ENCODE data around the gene ST6GALNAC2.
"Not testable (repeated sequence)": the region's sequence is repeated elsewhere in the genome, so short reads cannot be mapped to it uniquely, and the experiment has no call there.

DNA sequence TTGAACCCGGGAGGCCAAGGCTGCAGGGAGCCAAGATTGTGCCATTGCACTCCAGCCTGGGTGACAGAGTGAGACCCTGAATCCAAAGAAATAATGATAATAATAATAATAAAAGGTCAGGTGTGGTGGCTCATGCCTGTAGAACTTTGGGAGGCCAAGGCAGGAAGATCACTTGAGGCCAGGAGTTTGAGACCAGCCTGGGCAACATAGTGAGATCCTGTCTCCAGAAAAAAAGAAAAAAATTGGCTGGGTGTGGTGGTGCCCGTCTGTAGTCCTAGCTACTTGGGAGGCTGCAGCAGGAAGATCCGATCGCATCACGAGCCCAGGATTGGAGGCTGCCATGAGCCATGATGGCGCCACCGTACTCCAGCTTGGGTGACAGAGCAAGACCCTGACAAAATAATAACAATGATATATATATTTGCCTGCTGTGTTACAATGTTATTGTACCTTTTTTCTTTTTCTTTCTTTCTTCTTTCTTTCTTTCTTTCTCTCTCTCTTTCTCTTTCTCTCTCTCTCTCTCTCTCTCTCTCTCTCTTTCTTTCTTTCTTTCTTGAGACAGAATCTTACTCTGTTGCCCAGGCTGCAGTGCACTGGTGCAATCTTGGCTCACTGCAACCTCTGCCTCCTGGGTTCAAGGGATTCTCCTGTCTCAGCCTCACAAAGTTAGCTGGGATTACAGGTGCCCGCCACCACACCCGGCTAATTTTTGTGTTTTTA is 51.9 kb downstream of the ST6GALNAC2 start:
- TF ChIP-seq, protein P1, sequence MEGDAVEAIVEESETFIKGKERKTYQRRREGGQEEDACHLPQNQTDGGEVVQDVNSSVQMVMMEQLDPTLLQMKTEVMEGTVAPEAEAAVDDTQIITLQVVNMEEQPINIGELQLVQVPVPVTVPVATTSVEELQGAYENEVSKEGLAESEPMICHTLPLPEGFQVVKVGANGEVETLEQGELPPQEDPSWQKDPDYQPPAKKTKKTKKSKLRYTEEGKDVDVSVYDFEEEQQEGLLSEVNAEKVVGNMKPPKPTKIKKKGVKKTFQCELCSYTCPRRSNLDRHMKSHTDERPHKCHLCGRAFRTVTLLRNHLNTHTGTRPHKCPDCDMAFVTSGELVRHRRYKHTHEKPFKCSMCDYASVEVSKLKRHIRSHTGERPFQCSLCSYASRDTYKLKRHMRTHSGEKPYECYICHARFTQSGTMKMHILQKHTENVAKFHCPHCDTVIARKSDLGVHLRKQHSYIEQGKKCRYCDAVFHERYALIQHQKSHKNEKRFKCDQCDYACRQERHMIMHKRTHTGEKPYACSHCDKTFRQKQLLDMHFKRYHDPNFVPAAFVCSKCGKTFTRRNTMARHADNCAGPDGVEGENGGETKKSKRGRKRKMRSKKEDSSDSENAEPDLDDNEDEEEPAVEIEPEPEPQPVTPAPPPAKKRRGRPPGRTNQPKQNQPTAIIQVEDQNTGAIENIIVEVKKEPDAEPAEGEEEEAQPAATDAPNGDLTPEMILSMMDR (conservative IDR thresholded peaks at IDR 0.05; ENCODE audit: low read length) = not testable (repeated sequence)
- TF ChIP-seq EZH2phosphoT487 (IDR thresholded peaks at IDR 0.05; ENCODE audit: borderline replicate concordance) = not testable (repeated sequence)

Data from Loucy (cell line).